Lower leg skin (tissue), 4 donors: ENCODE measurements around the gene SCRN2. TPM values are rescaled to one million over a fixed set of nuclear protein-coding genes. Genes with fewer than 3 reads are reported as not detected.

Experiments
- DNase-seq, 2 donors: peaks; one replicate each; pipeline ENCODE4 v3.0.0-alpha.2; 2019; ENCODE audit warnings: low spot score in 2 of 2
- H3K4me3 ChIP-seq: fragments of 200-600 bp; sonication (generic); 2 replicates; pipeline ENCODE4 v1.5.1; 2017; ENCODE audit warnings: mild to moderate bottlenecking, low read depth; ENCODE audit not compliant: poor library complexity, severe bottlenecking
- POLR2A ChIP-seq, 2 donors: fragments of 450-650 bp; IDR thresholded peaks; one replicate each; pipeline ENCODE4 v1.6.1; 2016 to 2017; ENCODE audit warnings: antibody characterized with exemption in 2 of 2, mild to moderate bottlenecking in 1 of 2, moderate library complexity in 1 of 2
- WGBS, 2 donors: methylation state at CpG; one replicate each; pipeline ENCODE4 v1.1.5; 2018; 5-methylcytosine and 5-hydroxymethylcytosine counted together
- intact Hi-C: fragments of 100-400 bp; cut with DNase I; formaldehyde crosslinking; loops from one replicate; pipeline ENCODE4 v1.15.0; 2023; ENCODE audit warnings: low total_unique reads
- total RNA-seq, 4 donors: library from RNA; depleted of rRNA; stranded (reverse); fragments of >200 nt; gene quantifications; one replicate each; pipeline ENCODE4 v1.1.0, GENCODE V29; 2016
- TF ChIP-seq, protein P1 (sequence below), 3 donors: fragments of 450-650 bp; IDR thresholded peaks; one replicate each; pipeline ENCODE4 v1.5.1; 2016; ENCODE audit warnings: antibody characterized with exemption in 3 of 3, mild to moderate bottlenecking in 3 of 3, moderate library complexity in 2 of 3

SCRN2 gene
- total RNA-seq, 4 donors from 2014 or later, result 23.1 to 37.9 (median 28.3) TPM

DNA sequence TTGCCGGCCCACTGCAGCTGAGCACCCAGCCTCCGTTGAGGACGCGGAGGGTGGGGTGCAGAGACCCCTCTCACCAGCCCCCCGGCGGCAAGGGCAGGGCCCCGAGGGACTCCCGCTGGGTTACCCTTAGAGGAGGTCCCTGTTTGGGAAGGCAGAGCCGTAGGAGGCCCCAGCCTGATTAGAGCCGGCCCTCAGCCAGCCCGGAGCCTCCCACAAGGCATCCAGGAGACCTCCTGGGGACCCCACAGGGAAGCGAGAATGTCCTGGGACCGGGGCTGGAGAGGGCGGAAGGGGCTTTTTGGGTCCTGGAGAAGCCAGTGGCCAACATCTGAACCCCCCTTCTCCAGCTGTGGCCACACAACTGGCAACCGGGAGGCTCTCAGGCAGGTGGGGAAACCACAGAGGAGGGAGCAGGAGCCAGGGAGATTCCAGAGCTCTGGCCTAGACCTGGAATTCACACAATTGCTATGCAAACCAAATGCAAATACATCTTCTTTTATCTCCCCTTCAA, 31.6 kb upstream of the SCRN2 start:
- 37 to 57% methylated on average over 2 to 9 of the region's 15 CpGs for WGBS, 2 donors
- TF ChIP-seq, protein P1, sequence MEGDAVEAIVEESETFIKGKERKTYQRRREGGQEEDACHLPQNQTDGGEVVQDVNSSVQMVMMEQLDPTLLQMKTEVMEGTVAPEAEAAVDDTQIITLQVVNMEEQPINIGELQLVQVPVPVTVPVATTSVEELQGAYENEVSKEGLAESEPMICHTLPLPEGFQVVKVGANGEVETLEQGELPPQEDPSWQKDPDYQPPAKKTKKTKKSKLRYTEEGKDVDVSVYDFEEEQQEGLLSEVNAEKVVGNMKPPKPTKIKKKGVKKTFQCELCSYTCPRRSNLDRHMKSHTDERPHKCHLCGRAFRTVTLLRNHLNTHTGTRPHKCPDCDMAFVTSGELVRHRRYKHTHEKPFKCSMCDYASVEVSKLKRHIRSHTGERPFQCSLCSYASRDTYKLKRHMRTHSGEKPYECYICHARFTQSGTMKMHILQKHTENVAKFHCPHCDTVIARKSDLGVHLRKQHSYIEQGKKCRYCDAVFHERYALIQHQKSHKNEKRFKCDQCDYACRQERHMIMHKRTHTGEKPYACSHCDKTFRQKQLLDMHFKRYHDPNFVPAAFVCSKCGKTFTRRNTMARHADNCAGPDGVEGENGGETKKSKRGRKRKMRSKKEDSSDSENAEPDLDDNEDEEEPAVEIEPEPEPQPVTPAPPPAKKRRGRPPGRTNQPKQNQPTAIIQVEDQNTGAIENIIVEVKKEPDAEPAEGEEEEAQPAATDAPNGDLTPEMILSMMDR (IDR thresholded peaks at IDR 0.05), result no peak
- TF ChIP-seq POLR2A (IDR thresholded peaks at IDR 0.05), result no peak
- H3K4me3 ChIP-seq, result no peak overlapping the region
- DNase-seq, result no peak
- intact Hi-C loops, result no loop called here

DNA sequence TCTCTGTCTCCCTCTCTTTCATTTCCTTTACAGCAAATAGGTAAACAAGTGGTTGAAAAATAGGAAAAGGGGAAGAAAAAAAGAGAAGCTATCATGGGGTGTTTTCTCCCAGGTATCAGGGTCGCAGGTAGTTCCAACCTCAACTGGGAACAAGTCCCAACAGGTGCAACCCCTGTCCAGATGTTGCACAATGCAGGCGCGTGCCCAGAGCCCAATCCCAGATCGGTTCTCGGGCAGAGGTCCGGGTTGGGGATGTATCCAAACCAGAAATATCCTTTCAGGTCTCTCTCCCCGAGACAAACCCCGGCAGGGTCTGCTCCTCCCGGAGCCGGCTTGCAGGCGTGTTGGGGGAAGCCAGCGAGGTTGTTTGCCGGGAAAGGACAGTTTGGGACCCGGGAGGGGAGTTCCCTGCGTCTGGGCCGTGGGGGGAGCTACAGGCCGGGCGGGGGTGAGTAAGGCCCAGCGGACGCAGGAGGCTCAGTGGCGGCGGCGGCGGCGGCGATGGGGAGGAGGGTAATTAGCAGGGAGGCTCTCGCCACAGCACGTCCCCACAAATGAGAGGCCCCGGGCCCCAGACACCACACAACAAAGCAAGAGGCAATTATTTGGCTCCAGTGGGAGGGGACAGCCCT, 31.1 kb upstream of the SCRN2 start:
- DNase-seq, result no peak
- 15 to 20% methylated on average over 28 to 29 of the region's 29 CpGs for WGBS, 2 donors
- H3K4me3 ChIP-seq, result no peak overlapping the region
- intact Hi-C loops, result no loop called here
- no peak for TF ChIP-seq POLR2A (IDR thresholded peaks at IDR 0.05)
- TF ChIP-seq, protein P1 (IDR thresholded peaks at IDR 0.05), result no peak

DNA sequence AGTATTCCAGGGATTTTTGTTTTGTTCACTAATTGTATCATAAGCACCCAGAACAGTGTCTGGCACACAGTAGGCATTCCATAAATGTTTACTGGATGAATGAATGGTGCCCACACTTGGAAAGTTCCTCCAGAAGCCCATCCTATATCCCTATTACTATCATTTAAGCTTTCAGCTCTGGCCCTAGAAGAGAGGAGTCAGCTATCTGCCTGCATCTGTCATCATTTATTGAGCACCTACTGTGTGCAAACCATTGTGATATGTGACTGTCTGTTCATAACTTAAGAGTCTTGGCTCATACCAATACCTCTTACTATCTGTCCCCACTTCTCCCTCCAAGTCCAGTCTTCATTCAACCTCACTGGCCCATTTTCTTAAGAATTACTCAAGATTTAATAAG, 30.0 kb upstream of the SCRN2 start:
- no peak for TF ChIP-seq POLR2A (IDR thresholded peaks at IDR 0.05)
- TF ChIP-seq, protein P1 (IDR thresholded peaks at IDR 0.05), result no peak
- DNase-seq, result no peak

DNA sequence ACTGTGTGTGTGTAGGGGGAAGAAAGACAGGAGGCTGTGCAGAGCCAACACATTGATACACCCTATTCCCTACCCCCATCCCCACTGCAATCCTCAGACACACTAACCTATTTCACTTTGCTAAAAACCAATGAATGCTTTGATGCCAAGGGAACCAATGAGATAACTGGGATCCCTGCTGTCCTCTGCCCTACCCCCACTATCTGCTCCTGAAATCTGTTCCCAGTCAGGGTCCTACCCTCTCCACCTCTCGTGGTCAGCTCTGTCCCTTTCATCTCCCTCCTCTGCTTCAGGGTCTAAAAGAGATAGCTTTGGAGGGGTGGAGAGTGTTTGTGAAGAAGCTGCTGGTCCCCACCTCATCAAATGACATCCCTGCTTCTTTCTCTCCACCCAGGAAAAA, 29.0 kb upstream of the SCRN2 start:
- WGBS, 2 donors, result 27 to 57% methylated on average over 1 of the region's 1 CpG
- intact Hi-C loops, result no loop called here
- no peak for DNase-seq
- H3K4me3 ChIP-seq, result no peak overlapping the region
- TF ChIP-seq, protein P1 (IDR thresholded peaks at IDR 0.05), result no peak
- TF ChIP-seq POLR2A (IDR thresholded peaks at IDR 0.05), result no peak

More for the DNA sequence above, 30.0 kb upstream of the SCRN2 start:
- H3K4me3 ChIP-seq, result no peak overlapping the region
- intact Hi-C loops, result no loop called here

DNA sequence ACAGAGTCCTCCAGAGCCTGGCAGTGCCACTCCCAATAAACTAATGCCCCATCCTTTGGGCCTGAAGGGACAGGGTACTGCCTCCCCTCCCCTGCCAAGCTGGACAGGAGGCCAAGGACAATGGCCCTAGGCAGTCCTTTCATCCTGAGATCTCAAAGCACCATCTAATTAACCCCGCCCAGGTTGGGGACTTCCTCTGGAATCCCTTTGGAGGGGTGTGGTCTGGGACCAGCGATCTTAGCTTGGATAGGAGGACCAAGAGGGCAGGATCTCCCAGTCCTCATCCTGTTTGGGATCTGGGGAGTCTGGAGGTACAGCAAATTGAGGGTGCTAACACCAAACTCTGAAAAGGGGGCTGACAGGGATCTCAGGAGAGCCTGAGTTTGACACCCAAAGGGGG, 28.0 kb upstream of the SCRN2 start:
- H3K4me3 ChIP-seq, result no peak overlapping the region
- no peak for DNase-seq
- TF ChIP-seq, protein P1 (IDR thresholded peaks at IDR 0.05), result no peak
- no peak for TF ChIP-seq POLR2A (IDR thresholded peaks at IDR 0.05)
- WGBS, 2 donors, result 25 to 39% methylated on average over 1 to 2 of the region's 2 CpGs
- intact Hi-C loops, result no loop called here
